Left lung (tissue), 10 donors: ENCODE measurements around the gene KIF26B. TPM values are rescaled to one million over a fixed set of nuclear protein-coding genes. Genes with fewer than 3 reads are reported as not detected.

Source experiments
- ATAC-seq: fragments of 200-7000 bp; cut with Tn5 transposase; one replicate; pipeline ENCODE4 v1.9.1; 2020; ENCODE audit warnings: moderate library complexity
- DNase-seq, 4 donors: peaks; one replicate each; pipeline ENCODE4 v3.0.0-alpha.2; 2013 to 2020
- H3K27ac ChIP-seq, 2 donors: fragments of 200-600 bp; sonication (generic) in 1 of 2; one replicate each; pipeline versions ENCODE4 v1.5.0 to v1.8.0; 2020 to 2021
- H3K27me3 ChIP-seq, 2 donors: fragments of 200-600 bp; sonication (generic) in 1 of 2; one replicate each; pipeline versions ENCODE4 v1.5.0 to v1.8.0; 2020 to 2021
- H3K36me3 ChIP-seq, 2 donors: fragments of 200-600 bp; sonication (generic) in 1 of 2; one replicate each; pipeline versions ENCODE4 v1.5.0 to v1.8.0; 2020 to 2021
- H3K4me1 ChIP-seq, 2 donors: fragments of 200-600 bp; one replicate each; pipeline ENCODE4 v1.8.0; 2021
- H3K4me3 ChIP-seq, 2 donors: fragments of 200-600 bp; sonication (generic) in 1 of 2; one replicate each; pipeline versions ENCODE4 v1.5.0 to v1.8.0; 2020 to 2021; ENCODE audit warnings: mild to moderate bottlenecking in 1 of 2
- H3K9me3 ChIP-seq, 2 donors: fragments of 200-600 bp; sonication (generic) in 1 of 2; one replicate each; pipeline versions ENCODE4 v1.5.0 to v1.8.0; 2020 to 2021
- intact Hi-C, 2 donors: fragments of 100-400 bp; cut with DNase I; formaldehyde crosslinking; loops; one replicate each; pipeline versions ENCODE4 v1.11.2 to v1.14.2; 2022
- polyA plus RNA-seq, 6 donors: library from polyadenylated mRNA; unstranded; fragments of 120-200 nt; gene quantifications; one replicate each; pipeline ENCODE4 v1.2.1, GENCODE V29; 2013; ENCODE audit not compliant: insufficient read length in 6 of 6
- total RNA-seq, 2 donors: library from RNA; stranded (reverse); fragmentation: NEBNext Ultra II Directional; extraction: Animal tissue kit (Norgen Biotek cat#: 25700); gene quantifications; one replicate each; pipeline ENCODE4 v1.2.1, GENCODE V29; 2021
- TF ChIP-seq, protein P1 (sequence below), 2 donors: fragments of 200-600 bp; sonication (generic) in 1 of 2; IDR thresholded peaks; one replicate each; pipeline versions ENCODE4 v1.5.0 to v1.8.0; 2021; ENCODE audit warnings: antibody characterized with exemption in 2 of 2
- donor health status: DM: no; HTN: yes; CAD: no.
- donor health status: DM: no; HTN: no; CAD: no.

The KIF26B gene
- total and polyA plus RNA-seq, 8 donors: 3.9 to 28.3 (median 6.5) TPM

DNA sequence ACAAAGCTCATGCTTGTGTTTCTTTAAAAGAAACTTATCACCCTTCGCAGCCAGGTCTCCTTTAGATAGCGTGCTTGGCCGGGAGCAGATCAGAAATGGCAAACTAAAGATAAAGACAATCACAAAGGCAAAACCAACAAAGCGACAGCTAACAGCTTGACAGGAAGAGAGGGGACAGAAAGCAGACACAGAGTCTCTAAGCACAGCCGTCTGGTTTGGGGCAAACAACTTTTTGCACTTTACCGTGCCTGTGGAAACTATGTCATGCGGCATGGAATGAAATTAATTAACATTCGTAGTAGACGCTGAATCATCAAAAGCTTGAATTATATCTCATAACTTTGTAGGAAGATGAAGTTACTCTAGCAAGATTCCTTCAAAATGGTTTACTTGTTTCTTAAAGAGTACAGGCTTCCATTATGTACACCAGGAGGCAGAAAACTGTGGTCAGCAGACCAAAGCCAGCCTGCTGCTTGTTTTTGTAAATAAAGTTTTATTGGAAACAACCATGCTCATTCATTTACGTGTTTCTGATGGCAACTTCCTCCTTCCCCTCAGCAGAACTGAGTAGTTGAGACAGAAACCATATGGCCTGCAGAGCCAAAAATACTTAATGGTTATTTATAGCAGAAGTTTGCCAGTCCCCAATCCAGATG, 183.2 kb downstream of the KIF26B start:
- no peak for DNase-seq
- H3K4me1 ChIP-seq: no peaks in the 10 kb centered on the region
- intact Hi-C loops: no loop called here
- ATAC-seq: no peak
- no peaks in the 10 kb centered on the region for H3K9me3 ChIP-seq
- H3K27ac ChIP-seq: no peak overlapping the region
- no peaks in the 10 kb centered on the region for H3K27me3 ChIP-seq
- H3K4me3 ChIP-seq: no peak overlapping the region
- TF ChIP-seq, protein P1, sequence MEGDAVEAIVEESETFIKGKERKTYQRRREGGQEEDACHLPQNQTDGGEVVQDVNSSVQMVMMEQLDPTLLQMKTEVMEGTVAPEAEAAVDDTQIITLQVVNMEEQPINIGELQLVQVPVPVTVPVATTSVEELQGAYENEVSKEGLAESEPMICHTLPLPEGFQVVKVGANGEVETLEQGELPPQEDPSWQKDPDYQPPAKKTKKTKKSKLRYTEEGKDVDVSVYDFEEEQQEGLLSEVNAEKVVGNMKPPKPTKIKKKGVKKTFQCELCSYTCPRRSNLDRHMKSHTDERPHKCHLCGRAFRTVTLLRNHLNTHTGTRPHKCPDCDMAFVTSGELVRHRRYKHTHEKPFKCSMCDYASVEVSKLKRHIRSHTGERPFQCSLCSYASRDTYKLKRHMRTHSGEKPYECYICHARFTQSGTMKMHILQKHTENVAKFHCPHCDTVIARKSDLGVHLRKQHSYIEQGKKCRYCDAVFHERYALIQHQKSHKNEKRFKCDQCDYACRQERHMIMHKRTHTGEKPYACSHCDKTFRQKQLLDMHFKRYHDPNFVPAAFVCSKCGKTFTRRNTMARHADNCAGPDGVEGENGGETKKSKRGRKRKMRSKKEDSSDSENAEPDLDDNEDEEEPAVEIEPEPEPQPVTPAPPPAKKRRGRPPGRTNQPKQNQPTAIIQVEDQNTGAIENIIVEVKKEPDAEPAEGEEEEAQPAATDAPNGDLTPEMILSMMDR (IDR thresholded peaks at IDR 0.05): no peak
- no peaks in the 10 kb centered on the region for H3K36me3 ChIP-seq

DNA sequence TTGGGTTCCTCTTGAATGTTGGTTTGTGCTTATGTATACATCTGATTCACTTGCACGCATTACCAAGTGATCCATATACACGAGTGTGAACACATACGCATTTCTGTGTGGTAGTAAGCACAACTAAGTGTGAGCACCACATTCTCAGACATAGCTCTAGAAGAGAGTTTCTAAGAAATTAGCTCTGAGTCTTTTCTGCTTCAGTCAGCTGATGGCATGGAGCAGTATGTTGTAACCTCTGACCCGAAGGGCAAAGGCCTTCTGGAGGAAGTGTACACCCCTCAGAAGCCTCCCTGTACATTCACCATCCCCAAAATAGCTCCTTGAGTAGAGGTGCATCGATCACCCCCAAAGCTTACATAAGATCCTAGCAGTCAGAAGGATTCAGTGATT, 183.7 kb downstream of the KIF26B start:
- intact Hi-C loops: no loop called here
- ATAC-seq (no peak), DNase-seq (no peak)
- Histone ChIP-seq H3K4me1 (no peaks in the 10 kb centered on the region), H3K27ac (no peak overlapping the region), H3K36me3 (no peaks in the 10 kb centered on the region), H3K27me3 (no peaks in the 10 kb centered on the region), H3K9me3 (no peaks in the 10 kb centered on the region), H3K4me3 (no peak overlapping the region)
- TF ChIP-seq, protein P1 (IDR thresholded peaks at IDR 0.05): no peak

DNA sequence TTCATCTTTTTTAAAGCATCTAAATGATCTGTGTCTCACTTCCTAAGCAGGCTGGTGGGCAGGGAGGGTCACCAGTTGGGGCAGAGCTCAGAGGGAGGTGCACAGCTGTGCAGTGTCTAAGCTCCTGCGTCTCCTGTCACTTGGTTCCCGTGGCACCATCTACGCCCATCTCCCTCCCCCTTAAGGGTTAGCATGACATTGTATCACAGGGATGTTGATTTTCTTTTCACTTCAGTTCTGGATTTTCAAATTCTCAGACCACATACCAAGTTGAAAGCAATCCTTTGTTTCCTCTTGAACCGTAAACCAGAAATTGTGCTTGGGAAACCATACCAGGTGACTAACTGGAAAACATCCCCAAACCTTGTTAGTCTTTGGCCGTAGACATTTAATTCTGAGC, 187.0 kb downstream of the KIF26B start:
- Histone ChIP-seq H3K27ac (no peak overlapping the region), H3K4me1 (no peaks in the 10 kb centered on the region), H3K36me3 (no peaks in the 10 kb centered on the region), H3K9me3 (no peaks in the 10 kb centered on the region), H3K27me3 (no peaks in the 10 kb centered on the region), H3K4me3 (no peak overlapping the region)
- TF ChIP-seq, protein P1 (IDR thresholded peaks at IDR 0.05): no peak
- no peak for DNase-seq
- intact Hi-C loops: no loop called here
- ATAC-seq: no peak

DNA sequence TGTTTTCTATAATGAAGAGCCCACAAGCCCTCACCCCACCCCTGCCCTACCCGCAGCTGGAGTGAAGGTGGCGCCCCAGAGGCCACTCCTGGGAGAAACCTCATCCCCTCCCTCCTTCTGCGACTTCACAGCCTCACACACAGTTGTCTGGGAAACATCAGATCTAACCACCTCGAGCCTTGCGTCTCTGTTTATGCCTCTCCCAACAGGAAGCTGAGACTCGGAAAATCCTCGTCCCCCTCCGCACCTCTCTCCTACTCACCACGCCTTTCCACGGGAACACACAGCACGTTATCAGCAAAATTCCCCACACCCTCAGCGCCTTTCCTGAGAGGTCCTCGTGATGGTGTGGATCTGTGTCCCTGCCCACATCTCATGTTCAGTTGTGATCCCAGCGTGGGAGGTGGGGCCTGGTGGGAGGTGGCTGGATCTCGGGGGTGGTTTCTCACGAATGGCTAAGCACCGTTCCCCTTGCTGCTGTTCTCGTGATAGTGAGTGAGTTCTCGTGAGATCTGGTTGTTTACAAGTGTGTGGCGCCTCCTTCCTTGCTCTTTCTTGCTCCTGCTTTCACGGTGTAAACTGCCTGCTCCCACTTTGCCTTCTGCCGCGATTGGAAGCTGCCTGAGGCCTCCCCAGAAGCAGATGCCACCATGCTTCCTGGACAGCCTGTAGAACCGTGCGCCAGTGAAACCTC, 190.6 kb downstream of the KIF26B start:
- H3K27ac ChIP-seq: no peak overlapping the region
- intact Hi-C loops: no loop called here
- no peaks in the 10 kb centered on the region for H3K36me3 ChIP-seq
- TF ChIP-seq, protein P1 (IDR thresholded peaks at IDR 0.05): no peak
- H3K27me3 ChIP-seq: no peaks in the 10 kb centered on the region
- no peaks in the 10 kb centered on the region for H3K9me3 ChIP-seq
- DNase-seq (no peak), ATAC-seq (no peak)
- H3K4me1 ChIP-seq: no peaks in the 10 kb centered on the region
- H3K4me3 ChIP-seq: no peak overlapping the region

DNA sequence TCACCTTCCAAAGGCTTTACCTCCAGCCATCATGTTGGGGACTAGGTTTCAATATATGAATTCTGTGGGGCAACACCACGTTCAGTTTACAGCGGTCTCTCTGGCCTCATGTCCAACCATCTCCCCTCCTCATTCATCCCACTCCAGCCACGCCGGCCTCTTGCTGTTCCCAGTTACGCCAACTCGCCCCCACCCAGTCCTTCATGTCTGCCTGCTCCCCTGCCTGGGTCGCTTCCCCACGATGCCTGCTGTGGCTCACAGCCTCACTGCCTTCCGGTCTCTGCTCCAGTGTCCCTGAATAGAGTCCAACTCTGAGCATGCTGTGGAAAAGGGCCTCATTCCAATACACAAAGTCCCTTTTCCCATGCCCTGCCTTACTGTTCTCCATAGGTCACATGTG, 193.8 kb downstream of the KIF26B start:
- Histone ChIP-seq H3K27me3 (no peaks in the 10 kb centered on the region), H3K4me1 (no peaks in the 10 kb centered on the region), H3K9me3 (no peaks in the 10 kb centered on the region), H3K4me3 (no peak overlapping the region), H3K36me3 (no peaks in the 10 kb centered on the region), H3K27ac (no peak overlapping the region)
- DNase-seq: no peak
- intact Hi-C loops: no loop called here
- no peak for ATAC-seq
- TF ChIP-seq, protein P1 (IDR thresholded peaks at IDR 0.05): no peak
